Hematopoietic multipotent progenitor cell treated with erythropoietin and hydrocortisone succinate and interleukin-3 and kit ligand, for 4 days (in vitro differentiated cells): Measurements from ENCODE around the gene TPPP2.

ENCODE experiments used
- DNase-seq: peaks from one replicate; pipeline ENCODE4 v3.0.0-alpha.2; 2015

TPPP2 gene

DNA sequence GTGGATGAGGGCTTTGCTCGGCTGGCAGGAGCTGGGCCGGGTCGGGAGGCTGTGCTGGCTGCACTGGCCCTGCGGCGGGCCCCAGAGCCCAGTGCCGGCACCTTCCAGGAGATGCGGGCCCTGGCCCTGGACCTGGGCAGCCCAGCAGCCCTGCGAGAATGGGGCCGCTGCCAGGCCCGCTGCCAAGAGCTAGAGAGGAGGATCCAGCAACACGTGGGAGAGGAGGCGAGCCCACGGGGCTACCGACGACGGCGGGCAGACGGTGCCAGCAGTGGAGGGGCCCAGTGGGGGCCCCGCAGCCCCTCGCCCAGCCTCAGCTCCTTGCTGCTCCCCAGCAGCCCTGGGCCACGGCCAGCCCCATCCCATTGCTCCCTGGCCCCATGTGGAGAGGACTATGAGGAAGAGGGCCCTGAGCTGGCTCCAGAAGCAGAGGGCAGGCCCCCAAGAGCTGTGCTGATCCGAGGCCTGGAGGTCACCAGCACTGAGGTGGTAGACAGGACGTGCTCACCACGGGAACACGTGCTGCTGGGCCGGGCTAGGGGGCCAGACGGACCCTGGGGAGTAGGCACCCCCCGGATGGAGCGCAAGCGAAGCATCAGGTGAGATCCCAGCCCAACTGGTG, 51.6 kb downstream of the TPPP2 start:
- no peak for DNase-seq
